Calu3 (cell line): ENCODE measurements around the gene GTPBP10. TPM values are rescaled to one million over a fixed set of nuclear protein-coding genes. Genes with fewer than 3 reads are reported as not detected.

Experiments
- BruUV-seq: library from RNA; stranded (reverse); fragments of 400-500 nt; replicated peaks from 2 replicates; lab custom pipeline; 2021; lab: Mats Ljungman, UMichigan
- CTCF ChIA-PET: fragments of 300-600 bp; sonication (Branson Sonifier 250); formaldehyde crosslinking; loops from one replicate; lab custom pipeline; 2022; ENCODE audit warnings: antibody characterized with exemption; lab: Charles Lee
- DNase-seq: peaks from one replicate; pipeline ENCODE4 v3.0.0; 2022
- H3K27ac Mint-ChIP-seq: one replicate; pipeline ENCODE4 v1.8.0; 2022; ENCODE audit warnings: mixed read lengths; ENCODE audit not compliant: unreplicated experiment
- H3K27me3 Mint-ChIP-seq: one replicate; pipeline ENCODE4 v1.8.0; 2022; ENCODE audit warnings: mixed read lengths; ENCODE audit not compliant: unreplicated experiment
- H3K36me3 Mint-ChIP-seq: one replicate; pipeline ENCODE4 v1.8.0; 2022; ENCODE audit warnings: mild to moderate bottlenecking, moderate library complexity, mixed read lengths; ENCODE audit not compliant: insufficient read depth, unreplicated experiment
- H3K4me1 Mint-ChIP-seq: one replicate; pipeline ENCODE4 v1.8.0; 2022; ENCODE audit warnings: mild to moderate bottlenecking, low read depth, mixed read lengths; ENCODE audit not compliant: unreplicated experiment
- H3K4me3 Mint-ChIP-seq: one replicate; pipeline ENCODE4 v1.8.0; 2022; ENCODE audit warnings: mild to moderate bottlenecking, low read depth, moderate library complexity, mixed read lengths; ENCODE audit not compliant: unreplicated experiment
- H3K9me3 Mint-ChIP-seq: one replicate; pipeline ENCODE4 v1.8.0; 2022; ENCODE audit warnings: low read depth, mixed read lengths; ENCODE audit not compliant: unreplicated experiment
- CTCF ChIP-seq: fragments of 200-600 bp; IDR thresholded peaks from one replicate; pipeline ENCODE4 v1.8.0; 2022; ENCODE audit warnings: antibody characterized with exemption; ENCODE audit not compliant: unreplicated experiment
- intact Hi-C: fragments of 100-400 bp; cut with micrococcal nuclease; formaldehyde crosslinking; loops from one replicate; pipeline ENCODE4 v1.10.0; 2022; ENCODE audit not compliant: unreplicated experiment
- total RNA-seq: library from RNA; stranded (reverse); gene quantifications from 2 replicates; pipeline ENCODE4 v1.2.3, GENCODE V29; 2022

Gene GTPBP10
- total RNA-seq, 1 experiment from 2014 or later, result 22.5 TPM

- Mint-ChIP-seq H3K4me1 (no peaks in the 10 kb centered on the region), H3K27me3 (no peaks in the 10 kb centered on the region), H3K4me3 (no peak overlapping the region), H3K36me3 (no peaks in the 10 kb centered on the region), H3K9me3 (no peaks in the 10 kb centered on the region), H3K27ac (no peak overlapping the region)
- CTCF ChIA-PET, result no interaction called here
- intact Hi-C loops, result no loop called here
- DNase-seq, result no peak
- TF ChIP-seq CTCF, result no peak
- BruUV-seq, result no TSS peak
These were observed 36.6 kb upstream of the GTPBP10 start for GRCh38 chr7:90309872-90310271.

- Mint-ChIP-seq H3K27me3 (no peaks in the 10 kb centered on the region), H3K4me3 (no peak overlapping the region), H3K27ac (no peak overlapping the region), H3K9me3 (no peaks in the 10 kb centered on the region), H3K4me1 (no peaks in the 10 kb centered on the region), H3K36me3 (no peaks in the 10 kb centered on the region)
- CTCF ChIA-PET, result no interaction called here
- intact Hi-C loops, result no loop called here
- BruUV-seq, result no TSS peak
- no peak for TF ChIP-seq CTCF
- DNase-seq, result no peak
These were observed 35.3 kb upstream of the GTPBP10 start for GRCh38 chr7:90311175-90311574.

- H3K27ac Mint-ChIP-seq, result no peak overlapping the region
- H3K27me3 Mint-ChIP-seq, result no peaks in the 10 kb centered on the region
- H3K9me3 Mint-ChIP-seq, result no peaks in the 10 kb centered on the region
- no peaks in the 10 kb centered on the region for H3K36me3 Mint-ChIP-seq
- no TSS peak for BruUV-seq
- no peaks in the 10 kb centered on the region for H3K4me1 Mint-ChIP-seq
- no peak overlapping the region for H3K4me3 Mint-ChIP-seq
- CTCF ChIA-PET, result interaction anchor here (0.6 to 2.4 kb wide), 4 partner anchors 9 to 115 kb away, joined by 3 to 18 read pairs (median 4); no protein-coding TSS in a partner anchor
- DNase-seq, result no peak
- no peak for TF ChIP-seq CTCF
- intact Hi-C loops, result loop anchor here (1.0 to 2.0 kb wide), 2 partner anchors 101 to 114 kb away; no protein-coding TSS in a partner anchor
These were observed 33.8 kb upstream of the GTPBP10 start for GRCh38 chr7:90312745-90313144.

GRCh38 chr7:90313907-90314306, 32.6 kb upstream of the GTPBP10 start:
- Mint-ChIP-seq H3K9me3 (no peaks in the 10 kb centered on the region), H3K36me3 (no peaks in the 10 kb centered on the region), H3K27me3 (no peaks in the 10 kb centered on the region), H3K4me1 (no peaks in the 10 kb centered on the region), H3K27ac (no peak overlapping the region), H3K4me3 (no peak overlapping the region)
- BruUV-seq, result no TSS peak
- no peak for DNase-seq
- intact Hi-C loops, result loop anchor here (2.0 kb wide), 1 partner anchor 113 kb away; no protein-coding TSS in a partner anchor
- CTCF ChIA-PET, result interaction anchor here (1.2 to 2.4 kb wide), 2 partner anchors 113 to 116 kb away, joined by 3 to 18 read pairs; no protein-coding TSS in a partner anchor
- no peak for TF ChIP-seq CTCF
